Stimulated activated CD4-positive, alpha-beta T cell treated with anti-CD3 and anti-CD28 coated beads, Interleukin-4, amount 100 ng/mL, for 1 hour (primary cell): ENCODE data around the gene FERMT3.
"Not testable (repeated sequence)": the region's sequence is repeated elsewhere in the genome, so short reads cannot be mapped to it uniquely, and the experiment has no call there.

ENCODE experiments used
- DNase-seq: peaks from one replicate; pipeline ENCODE4 v3.0.0-alpha.2; 2020

FERMT3 gene

DNA sequence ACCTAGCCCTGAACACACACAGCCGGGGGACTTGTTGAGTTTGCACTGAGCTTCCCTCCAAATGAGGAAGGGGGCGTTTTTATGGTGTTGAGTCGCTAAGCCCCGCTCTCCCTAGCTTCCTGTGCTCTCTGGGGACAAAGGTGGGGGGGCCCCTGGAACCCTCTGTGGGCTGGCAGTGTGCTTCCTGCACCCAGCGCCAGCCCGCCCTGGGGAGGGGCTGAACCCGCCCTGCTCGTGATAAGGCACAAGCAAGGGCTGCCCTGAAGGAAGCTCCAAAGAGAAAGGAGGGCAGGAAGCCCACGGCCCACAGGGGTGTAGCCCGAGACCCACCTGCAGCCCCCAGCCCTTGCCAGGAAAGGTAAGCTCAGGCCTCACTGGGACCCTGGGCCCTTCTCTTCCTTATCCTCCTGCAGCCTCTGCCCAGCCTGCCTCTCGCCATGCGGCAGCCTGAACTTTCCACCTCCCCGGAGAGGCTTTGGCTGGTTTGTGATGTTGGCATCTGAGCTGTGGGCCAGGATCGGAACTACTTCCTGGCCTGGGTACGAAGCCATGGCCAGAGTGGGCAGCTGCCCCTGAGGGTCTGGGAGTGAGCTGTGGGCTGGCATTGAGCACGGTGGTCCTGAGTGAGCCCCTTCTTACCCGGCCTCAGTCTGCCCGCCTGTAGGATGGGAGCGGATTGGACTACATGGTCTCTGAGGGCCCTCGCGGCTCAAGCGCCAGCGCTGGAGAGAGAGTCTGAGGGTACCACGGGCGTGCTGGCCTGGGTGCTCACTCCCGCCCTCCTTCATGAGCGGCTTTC is at the start of gene FERMT3:
TSS of gene FERMT3 (plus strand) at position 265 of the 799 bp plus-strand sequence. CDS start 644 bp downstream, outside the sequence.
- DNase-seq = peak; percentile 78

- DNase-seq = no peak
Measured at GRCh38 chr11:64157631-64158394, 48.7 kb upstream of the FERMT3 start.

GRCh38 chr11:64161037-64161436 is 45.5 kb upstream of the FERMT3 start:
- DNase-seq = no peak

DNA sequence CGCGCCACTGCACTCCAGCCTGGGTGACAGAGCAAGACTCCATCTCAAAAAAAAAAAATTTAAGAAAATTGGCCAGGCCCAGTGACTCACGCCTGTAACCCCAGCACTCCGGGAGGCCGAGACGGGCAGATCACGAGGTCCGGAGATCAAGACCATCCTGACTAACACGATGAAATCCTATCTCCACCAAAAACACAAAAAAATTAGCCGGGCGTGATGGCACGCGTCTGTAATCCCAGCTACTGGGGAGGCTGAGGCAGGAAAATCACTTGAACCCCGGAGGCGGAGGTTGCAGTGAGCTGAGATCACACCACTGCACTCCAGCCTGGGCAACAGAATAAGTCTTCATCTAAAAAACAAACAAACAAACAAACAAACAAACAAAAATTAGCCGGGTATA is 43.8 kb upstream of the FERMT3 start:
- not testable (repeated sequence) for DNase-seq

DNA sequence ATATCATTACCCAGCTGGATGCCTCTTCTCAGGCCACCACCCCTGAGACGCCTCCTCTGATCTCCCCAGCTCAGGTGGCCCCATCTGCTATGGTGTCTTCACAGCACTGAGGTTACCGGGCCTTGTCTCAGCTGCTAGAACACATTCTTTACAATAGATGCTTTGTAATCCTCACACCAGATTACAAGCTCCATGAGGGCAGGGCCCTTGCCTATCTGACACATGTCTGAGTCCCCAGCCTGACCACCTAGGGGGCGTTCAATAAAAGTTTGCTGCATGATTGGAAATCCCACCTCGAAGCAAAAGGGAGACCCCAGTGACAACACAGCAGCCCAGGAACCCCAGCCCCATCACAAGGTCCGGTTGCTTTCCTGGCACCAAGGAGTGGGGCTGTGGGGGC is 42.6 kb upstream of the FERMT3 start:
- DNase-seq = no peak

- DNase-seq = no peak
Measured at GRCh38 chr11:64164392-64165312, 41.9 kb upstream of the FERMT3 start.

- DNase-seq = peak; percentile 34
Measured at GRCh38 chr11:64165481-64165841, 41.1 kb upstream of the FERMT3 start.

DNA sequence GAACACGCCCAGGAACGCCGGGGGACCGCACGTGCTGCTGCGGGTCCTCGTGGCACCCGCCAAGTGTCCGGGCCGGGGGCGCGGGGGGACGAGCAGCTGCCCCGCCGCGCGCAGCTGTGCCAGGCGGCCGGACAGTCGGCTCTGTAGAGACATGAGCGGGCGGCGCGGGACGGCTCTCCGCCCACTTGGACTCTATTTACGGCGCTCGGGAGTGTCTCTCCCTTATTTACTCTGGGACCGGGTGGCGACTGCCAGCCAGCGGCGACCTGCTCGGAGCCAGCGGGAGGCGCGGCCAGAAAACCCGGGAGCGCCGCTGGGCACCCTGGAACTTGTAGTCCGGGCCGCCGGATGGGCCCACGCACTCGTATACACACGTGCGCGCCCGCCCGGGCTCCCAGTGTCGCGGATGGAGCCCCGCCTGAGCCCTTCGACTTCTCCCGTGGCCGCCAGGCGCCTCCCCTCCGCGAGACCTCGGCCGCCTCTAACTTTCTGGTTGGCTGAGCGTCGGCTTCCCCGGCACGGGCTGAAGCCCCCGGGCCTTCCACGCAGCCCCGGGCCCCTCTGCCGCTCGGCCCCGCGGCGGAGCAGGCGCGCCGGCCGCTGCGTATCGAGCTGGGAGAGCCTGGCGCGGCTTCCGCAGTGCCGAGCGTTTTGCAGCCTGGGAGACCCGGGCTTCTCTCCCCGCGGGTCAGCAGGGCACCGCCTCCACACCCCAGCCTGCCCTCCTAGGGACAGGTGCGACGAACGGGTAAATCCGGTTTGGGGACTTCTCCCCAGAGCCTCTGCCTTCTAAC is 40.5 kb upstream of the FERMT3 start, which contains the start of gene MACROD1:
TSS of gene MACROD1 (minus strand) at position 272 of the 794 bp plus-strand sequence. CDS start at position 153, 119 bp downstream.
- DNase-seq = peak; percentile 85

- DNase-seq = no peak
Measured at GRCh38 chr11:64170419-64170818, 36.1 kb upstream of the FERMT3 start.

GRCh38 chr11:64173616-64174355 is 32.7 kb upstream of the FERMT3 start:
- DNase-seq = no peak

DNA sequence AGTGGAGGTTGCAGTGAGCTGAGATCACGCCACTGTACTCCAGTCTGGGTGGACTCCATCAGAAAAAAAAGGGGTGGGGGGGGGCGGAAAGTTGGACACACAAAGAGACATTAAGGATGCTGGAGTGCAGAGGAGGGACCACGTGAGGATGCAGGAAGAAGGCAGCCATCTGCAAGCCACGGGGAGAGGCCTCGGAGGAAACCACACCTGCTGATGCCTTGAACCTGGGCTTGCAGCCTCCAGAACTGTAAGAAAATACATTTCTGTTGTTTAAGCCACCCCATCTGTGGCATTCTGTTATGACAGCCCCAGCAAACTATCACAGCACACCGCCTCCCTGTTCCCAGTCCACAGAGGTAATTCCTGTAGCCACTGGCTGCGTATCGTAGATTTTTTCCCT is 29.8 kb upstream of the FERMT3 start:
- DNase-seq = no peak

DNA sequence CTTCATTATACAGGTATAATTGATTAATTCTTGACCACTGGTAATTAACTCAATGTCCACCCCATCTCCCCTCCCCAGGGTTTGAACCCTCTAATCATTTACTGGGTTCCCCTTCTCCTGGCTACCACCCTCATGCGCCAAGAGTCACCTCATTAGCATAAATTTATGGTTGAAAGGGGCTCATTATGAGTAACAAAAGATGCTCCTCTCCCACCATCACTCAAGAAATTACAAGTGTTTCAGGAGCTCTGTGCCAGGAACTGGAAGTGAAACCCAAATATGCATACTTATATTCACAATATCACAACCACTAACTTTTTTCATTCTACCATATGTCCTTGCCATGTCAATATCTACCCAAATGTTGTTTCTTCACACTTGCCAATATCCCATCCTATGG is 28.3 kb upstream of the FERMT3 start:
- no peak for DNase-seq

- DNase-seq = no peak
Measured at GRCh38 chr11:64178951-64179639, 27.4 kb upstream of the FERMT3 start.

GRCh38 chr11:64180891-64181290 is 25.6 kb upstream of the FERMT3 start:
- DNase-seq = no peak

GRCh38 chr11:64181506-64182411 is 24.8 kb upstream of the FERMT3 start:
- peak; percentile 40 for DNase-seq

- no peak for DNase-seq
Measured at GRCh38 chr11:64183890-64184289, 22.6 kb upstream of the FERMT3 start.

- peak; percentile 38 for DNase-seq
Measured at GRCh38 chr11:64185175-64185692, 21.3 kb upstream of the FERMT3 start.

DNA sequence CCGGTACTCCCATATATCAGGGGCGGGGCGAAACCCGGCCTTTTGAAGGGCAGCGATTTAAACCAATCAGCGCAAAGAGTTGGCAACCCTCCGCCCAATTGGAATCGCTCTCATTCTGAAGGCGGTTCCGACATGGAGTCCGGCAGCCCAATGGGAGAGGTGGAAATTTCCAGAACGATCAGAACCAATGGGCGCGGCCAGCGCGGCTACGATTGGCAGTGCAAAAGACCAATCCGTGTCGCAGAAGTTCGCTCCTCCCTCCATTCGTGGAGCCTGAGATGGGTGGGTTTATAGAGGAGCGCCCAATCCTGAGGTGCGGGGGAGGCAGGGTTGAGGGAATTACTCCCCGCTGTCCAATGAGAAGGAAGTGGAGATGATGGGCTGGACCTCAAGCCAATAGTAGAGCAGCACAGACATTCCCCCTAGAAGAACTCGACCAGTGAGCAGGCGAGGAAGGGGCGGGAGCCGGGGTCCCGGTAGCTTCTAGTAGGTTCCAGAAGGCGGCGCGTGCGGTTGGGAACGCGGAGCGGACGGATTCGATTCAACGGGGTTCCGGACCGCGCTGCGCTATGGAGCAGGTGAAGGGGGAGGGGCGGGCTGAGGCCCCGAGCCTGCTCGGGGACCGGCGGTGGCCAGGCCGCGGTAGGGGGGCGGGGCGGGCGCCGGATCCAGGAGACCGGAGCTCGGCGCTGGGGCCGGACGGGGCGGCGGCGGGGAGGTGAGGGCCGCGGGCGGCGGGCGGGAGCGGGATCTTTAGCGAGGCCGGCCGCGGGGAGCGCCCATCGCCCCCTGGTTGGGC is 20.6 kb upstream of the FERMT3 start, which contains the start of gene STIP1:
TSS of gene STIP1 (plus strand) at position 479 of the 799 bp plus-strand sequence. CDS start at position 570, 91 bp downstream.
- DNase-seq = peak; percentile 97
